ENCODE results near the gene VPS52.

Gene VPS52

DNA sequence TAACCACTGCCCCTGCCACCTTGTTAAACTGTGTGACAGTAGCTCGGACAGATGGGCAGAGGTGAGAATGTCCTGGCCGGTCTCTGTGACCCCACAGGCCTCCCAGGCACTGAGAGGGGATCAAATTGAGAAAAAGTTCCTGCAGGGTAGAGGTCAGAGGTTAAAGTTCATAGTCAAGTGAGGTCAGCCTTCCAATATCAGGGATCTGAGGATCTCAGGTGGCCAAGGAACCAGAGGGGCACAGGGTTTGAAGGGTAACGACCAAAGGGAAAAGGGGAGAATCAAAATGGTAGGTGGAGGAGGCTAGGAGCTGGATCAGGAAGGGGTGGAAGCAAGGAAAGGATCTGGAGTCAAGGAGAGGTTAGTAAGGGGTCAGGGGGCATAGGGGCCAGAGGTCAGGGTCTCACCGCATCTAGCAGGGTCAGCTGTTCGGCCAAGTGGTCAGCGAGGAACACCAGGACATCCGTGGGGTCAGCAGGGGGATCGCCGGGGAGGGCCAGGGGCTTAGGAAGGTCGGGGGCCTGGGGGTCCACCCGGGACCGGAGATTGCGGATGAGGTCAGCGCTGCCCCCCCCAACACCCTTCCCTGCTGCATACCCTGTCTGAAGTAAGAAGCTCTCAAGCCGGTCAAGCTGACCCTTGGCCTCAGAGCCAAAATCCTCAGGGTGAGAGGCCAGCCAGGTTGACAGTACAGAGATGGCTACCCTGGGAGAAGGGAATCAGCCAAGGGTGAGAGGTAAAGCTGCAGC, 24.1 kb upstream of the VPS52 start:
- no peak for TF ChIP-seq CTCF (IDR thresholded peaks at IDR 0.05; ENCODE audit: low read depth, low read length)
- DNase-seq (ENCODE audit: low read depth in 2 of 2): no peak
- H3K4me3 ChIP-seq (replicated peaks in 1 of 2; ENCODE audit: low read depth in 2 of 2, low read length in 2 of 2): no peak overlapping the region

DNA sequence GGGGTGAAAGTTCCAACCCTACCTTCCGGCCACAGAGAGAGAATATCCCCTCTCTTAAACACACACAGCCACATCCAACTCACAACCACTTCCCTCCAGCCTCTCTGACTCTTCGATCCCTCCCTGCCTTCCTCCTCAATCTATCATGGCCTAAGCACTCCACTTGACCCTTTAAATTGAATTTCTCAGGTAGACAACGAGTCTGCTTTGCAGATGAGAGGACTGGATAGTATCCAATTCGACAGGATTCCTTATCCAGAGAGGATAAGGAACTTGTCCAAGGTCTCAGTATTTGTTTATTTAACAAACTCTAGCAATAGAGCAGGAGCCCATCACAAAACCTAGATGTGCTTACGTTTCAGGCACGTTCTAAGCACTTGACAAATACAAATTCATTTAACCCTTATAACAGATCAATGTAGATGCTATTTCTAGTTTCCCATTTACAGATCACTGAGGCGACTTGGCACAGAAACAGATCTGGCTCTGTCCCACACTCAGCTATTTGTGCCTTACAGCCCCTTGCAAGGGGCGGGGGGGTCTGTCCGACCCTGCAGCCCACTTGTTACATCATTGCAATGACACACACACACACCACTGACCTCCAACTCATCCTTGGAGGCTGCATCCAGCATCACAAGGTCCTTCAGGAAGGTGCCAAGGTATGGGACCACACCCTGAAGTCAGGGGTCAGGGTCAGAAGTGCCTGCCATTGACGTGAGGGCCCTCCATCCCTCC, 22.6 kb upstream of the VPS52 start:
- no peak for TF ChIP-seq CTCF (IDR thresholded peaks at IDR 0.05; ENCODE audit: low read depth, low read length)
- H3K4me3 ChIP-seq (replicated peaks in 1 of 2; ENCODE audit: low read depth in 2 of 2, low read length in 2 of 2): no peak overlapping the region
- DNase-seq (ENCODE audit: low read depth in 2 of 2): no peak

- no peak for TF ChIP-seq CTCF (IDR thresholded peaks at IDR 0.05; ENCODE audit: low read depth, low read length)
- no peak overlapping the region for H3K4me3 ChIP-seq (replicated peaks in 1 of 2; ENCODE audit: low read depth in 2 of 2, low read length in 2 of 2)
These were observed 21.5 kb upstream of the VPS52 start for GRCh38 chr6:33292996-33293682.

GRCh38 chr6:33290459-33290858, 18.8 kb upstream of the VPS52 start:
- peak overlapping the region in 1 of 2 donors; percentile 90 for H3K4me3 ChIP-seq (replicated peaks in 1 of 2; ENCODE audit: low read depth in 2 of 2, low read length in 2 of 2)
- no peak for TF ChIP-seq CTCF (IDR thresholded peaks at IDR 0.05; ENCODE audit: low read depth, low read length)
- no peak for DNase-seq (ENCODE audit: low read depth in 2 of 2)

More at GRCh38 chr6:33292996-33293682, 21.5 kb upstream of the VPS52 start:
- no peak for DNase-seq (ENCODE audit: low read depth in 2 of 2)

DNA sequence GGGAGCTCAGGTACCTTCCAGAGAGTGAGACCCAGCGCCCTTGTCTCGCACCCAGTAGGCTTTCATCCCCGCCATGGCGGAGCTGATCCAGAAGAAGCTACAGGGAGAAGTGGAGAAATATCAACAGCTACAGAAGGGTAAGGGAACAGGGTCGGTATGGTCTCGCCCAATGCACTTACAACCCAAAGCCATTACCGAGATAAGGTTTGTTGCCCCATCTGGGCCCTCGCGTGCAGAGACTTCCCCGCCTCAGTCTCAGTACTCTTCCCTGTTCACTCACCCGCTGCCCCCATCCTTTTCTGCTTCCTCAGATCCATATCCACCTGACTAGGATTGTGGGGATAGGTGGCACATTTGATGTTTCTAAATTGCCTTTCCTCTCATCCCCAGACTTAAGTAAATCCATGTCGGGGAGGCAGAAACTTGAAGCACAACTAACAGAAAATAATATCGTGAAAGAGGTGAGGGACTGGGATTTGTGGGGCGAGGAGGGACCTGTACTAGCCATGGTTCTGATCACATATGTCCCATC, 18.2 kb upstream of the VPS52 start:
- no peak for DNase-seq (ENCODE audit: low read depth in 2 of 2)
- H3K4me3 ChIP-seq (replicated peaks in 1 of 2; ENCODE audit: low read depth in 2 of 2, low read length in 2 of 2): peak overlapping the region; percentile 86 to 90
- no peak for TF ChIP-seq CTCF (IDR thresholded peaks at IDR 0.05; ENCODE audit: low read depth, low read length)

GRCh38 chr6:33288921-33289783, 17.5 kb upstream of the VPS52 start, which contains the start of the genes PFDN6 and WDR46:
TSS of gene PFDN6 (plus strand) at chr6:33289601. CDS start at chr6:33289857, 256 bp downstream.
TSS of gene WDR46 (minus strand) at chr6:33289239. CDS start at chr6:33289170, 69 bp downstream.
- peak; percentile 89 to 93 for DNase-seq (ENCODE audit: low read depth in 2 of 2)
- peak within 1 kb of the TSS; percentile 86 to 90 for H3K4me3 ChIP-seq (replicated peaks in 1 of 2; ENCODE audit: low read depth in 2 of 2, low read length in 2 of 2)
- no peak for TF ChIP-seq CTCF (IDR thresholded peaks at IDR 0.05; ENCODE audit: low read depth, low read length)

Measured in cardiac fibroblast (primary cell).